GM18873 (cell line): ENCODE results near the gene DNMT3A.

Experiments
- ATAC-seq: cut with Tn5 transposase; IDR thresholded peaks from one replicate; pipeline ENCODE4 v1.9.1; 2021; ENCODE audit warnings: mild to moderate bottlenecking, moderate library complexity, moderate number of reproducible peaks; ENCODE audit not compliant: unreplicated experiment, low FRiP score

DNMT3A gene

GRCh38 chr2:25265802-25266201 is 75.9 kb downstream of the DNMT3A start:
- no peak for ATAC-seq

- no peak for ATAC-seq
Observed at GRCh38 chr2:25265001-25265400, 76.7 kb downstream of the DNMT3A start.

GRCh38 chr2:25262288-25262687 is 79.4 kb downstream of the DNMT3A start:
- no peak for ATAC-seq

- ATAC-seq: no peak
Observed at GRCh38 chr2:25259737-25260124, 82.0 kb downstream of the DNMT3A start.

- no peak for ATAC-seq
Observed at GRCh38 chr2:25258847-25259736, 82.6 kb downstream of the DNMT3A start.

- no peak for ATAC-seq
Observed at GRCh38 chr2:25257931-25258846, 83.5 kb downstream of the DNMT3A start.

DNA sequence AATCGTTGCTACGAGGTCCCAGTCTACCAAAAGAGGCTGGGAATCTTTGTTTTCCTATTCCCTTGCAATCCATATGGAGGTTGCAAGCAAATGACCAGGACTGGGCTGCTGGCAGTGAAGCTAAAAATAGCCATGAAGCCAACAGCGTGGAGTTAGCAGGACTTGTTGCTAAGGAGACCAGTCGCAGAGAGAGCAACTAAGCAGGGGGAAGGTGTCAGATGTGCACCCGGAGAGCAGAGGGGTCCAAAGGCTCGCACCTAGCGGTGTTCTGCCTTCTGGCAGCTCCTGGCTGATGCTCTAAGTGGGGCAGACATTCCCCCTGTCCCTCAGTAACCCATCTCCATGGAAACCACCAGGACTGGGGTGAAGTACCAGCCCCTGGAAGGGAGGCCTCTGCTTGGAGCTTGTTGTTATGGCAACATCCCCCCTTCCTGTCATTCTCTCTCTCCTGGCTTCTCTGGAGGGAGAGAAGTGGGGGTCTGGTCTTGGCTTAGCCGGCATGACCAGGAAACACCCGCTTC is 84.6 kb downstream of the DNMT3A start:
- no peak for ATAC-seq

- no peak for ATAC-seq
Observed at GRCh38 chr2:25256488-25256875, 85.2 kb downstream of the DNMT3A start.

GRCh38 chr2:25255745-25256487 is 85.8 kb downstream of the DNMT3A start:
- ATAC-seq: no peak

DNA sequence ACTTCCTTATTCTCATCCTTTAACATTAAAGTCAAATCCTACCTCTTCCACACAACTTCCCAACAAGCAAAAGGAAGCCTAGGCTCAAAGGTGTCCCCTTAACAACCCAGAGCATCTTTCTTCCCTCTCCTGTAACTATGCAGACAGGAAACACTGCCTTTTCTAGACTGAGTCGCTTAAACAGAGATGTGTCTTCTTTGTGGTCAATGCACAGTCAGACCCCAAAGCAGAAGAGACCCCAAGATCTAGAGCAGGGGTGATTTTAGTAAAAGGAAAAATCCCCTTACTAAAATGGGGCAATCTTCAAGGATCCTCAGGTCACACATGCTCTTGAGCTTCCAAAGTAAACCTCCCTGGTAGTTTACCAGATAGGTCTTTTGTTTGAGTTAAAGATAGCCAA is 86.8 kb downstream of the DNMT3A start:
- ATAC-seq: no peak

DNA sequence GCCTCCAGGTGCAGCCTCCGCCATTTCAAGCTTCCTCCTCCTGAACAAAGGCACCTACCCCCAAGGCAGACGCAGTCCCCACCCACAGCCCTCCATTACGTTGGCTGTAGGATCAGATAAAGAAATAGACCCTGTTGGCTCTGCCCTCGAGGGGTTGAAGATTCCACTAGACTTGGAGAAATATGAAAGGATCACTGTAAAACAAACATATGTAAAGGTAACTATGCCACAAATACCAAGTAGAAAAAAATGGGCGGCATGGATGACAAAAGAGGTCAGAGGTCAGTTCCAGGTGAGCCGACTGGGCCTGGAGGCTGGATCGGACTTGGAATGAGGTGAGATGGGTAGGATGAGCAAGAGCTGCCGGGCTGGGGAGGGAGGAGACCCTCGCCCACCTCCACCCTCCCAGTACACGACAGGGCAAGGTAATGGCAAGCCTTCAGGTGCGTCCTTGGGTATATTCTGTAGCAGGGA is 88.5 kb downstream of the DNMT3A start:
- no peak for ATAC-seq

DNA sequence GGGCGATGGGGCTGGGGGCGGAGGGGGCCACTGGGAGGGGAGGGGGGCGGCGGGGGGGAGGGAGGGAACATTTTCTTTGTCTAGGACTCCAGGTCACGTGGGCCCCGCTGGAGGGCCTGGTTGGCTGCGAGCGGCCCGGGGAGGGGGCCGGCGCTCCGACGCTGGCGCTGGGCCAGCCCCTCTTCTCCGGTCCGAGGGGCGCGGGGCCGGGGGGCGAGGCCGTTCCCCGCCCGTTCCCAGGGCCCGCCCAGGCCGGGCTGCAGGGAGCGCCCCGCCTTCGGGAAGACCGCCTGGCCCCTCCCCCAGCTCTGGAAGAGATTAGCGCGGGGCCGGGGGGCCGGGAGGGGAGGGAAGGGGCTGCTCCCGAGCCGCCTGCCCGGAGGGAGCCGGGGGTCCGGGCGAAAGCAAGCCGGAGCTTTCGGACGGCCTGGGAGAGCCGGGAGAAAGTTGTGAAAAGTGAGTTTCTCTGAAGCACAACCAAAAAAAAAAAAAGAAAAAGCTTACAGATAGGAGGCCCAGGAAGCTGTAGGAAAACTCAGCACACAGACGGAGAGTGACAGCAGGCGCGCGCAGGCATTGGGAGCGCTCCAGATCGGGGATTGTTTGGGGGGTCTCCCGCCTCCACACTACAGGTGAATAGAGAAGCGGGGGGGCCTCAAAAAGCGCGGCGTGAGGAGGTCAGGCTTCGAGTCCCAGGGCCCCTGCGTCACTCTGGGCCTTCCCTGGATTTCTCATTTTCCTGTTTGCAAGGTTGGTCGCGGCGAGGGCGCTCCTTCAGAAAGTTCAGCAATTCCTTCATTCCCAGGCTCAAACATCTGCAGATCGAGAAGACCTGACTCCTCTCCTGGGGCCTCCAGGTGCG is 89.2 kb downstream of the DNMT3A start:
- no peak for ATAC-seq

GRCh38 chr2:25251422-25252273 is 90.1 kb downstream of the DNMT3A start:
- ATAC-seq: no peak

- ATAC-seq: no peak
Observed at GRCh38 chr2:25251071-25251421, 90.7 kb downstream of the DNMT3A start.

- ATAC-seq: no peak
Observed at GRCh38 chr2:25250331-25251070, 91.2 kb downstream of the DNMT3A start.

GRCh38 chr2:25249785-25250184 is 91.9 kb downstream of the DNMT3A start:
- ATAC-seq: no peak

GRCh38 chr2:25247792-25248512 is 93.8 kb downstream of the DNMT3A start:
- ATAC-seq: no peak
